HEK293 (cell line): ENCODE measurements around the gene MYEF2.

Experiments used
- CTCF ChIA-PET: fragments of 350-600 bp; formaldehyde crosslinking; extraction: SDS; loops from one replicate; lab custom pipeline; 2021; ENCODE audit warnings: antibody characterized with exemption; lab: Yijun Ruan, JAX
- POLR2A ChIA-PET: fragments of 300-600 bp; formaldehyde crosslinking; extraction: SDS; loops from one replicate; lab custom pipeline; 2020; ENCODE audit warnings: antibody characterized with exemption, inconsistent platforms; lab: Yijun Ruan, JAX
- H3K27ac ChIP-seq: fragments of 200-500 bp; sonication (Bioruptor generic); 2 replicates; pipeline ENCODE4 v1.5.1; 2014; ENCODE audit warnings: low read depth, low read length, control low read depth, inconsistent platforms; ENCODE audit errors: extremely low read depth
- H3K36me3 ChIP-seq, 2 experiments: fragments of 200-500 bp in 1 of 2; sonication (Bioruptor generic) in 1 of 2; 1 replicate in 1 of 2; 2 replicates in 1 of 2; pipeline ENCODE4 v1.5.1; 2014 to 2017; ENCODE audit warnings: inconsistent platforms in 2 of 2, low read length in 2 of 2; ENCODE audit not compliant: control insufficient read depth in 2 of 2, insufficient read depth in 1 of 2
- H3K4me1 ChIP-seq: fragments of 200-500 bp; sonication (Bioruptor generic); 2 replicates; pipeline ENCODE4 v1.5.1; 2014; ENCODE audit warnings: mild to moderate bottlenecking, low read length, inconsistent platforms; ENCODE audit not compliant: control insufficient read depth, insufficient read depth
- H3K4me3 ChIP-seq: 2 replicates; pipeline ENCODE4 v1.5.1; 2011; ENCODE audit warnings: low read depth, mild to moderate bottlenecking, control low read depth, low read length, moderate library complexity
- H3K9me3 ChIP-seq: fragments of 200-500 bp; sonication (Bioruptor generic); 2 replicates; pipeline ENCODE4 v1.5.1; 2014; ENCODE audit warnings: low read depth, low read length, inconsistent platforms; ENCODE audit not compliant: control insufficient read depth, insufficient read depth
- GFI1B ChIP-seq: fragments of 450-650 bp; formaldehyde crosslinking; IDR thresholded peaks from 2 replicates; pipeline ENCODE4 v1.5.1; 2016; ENCODE audit warnings: missing biosample characterization, missing genetic modification characterization
- HOXC10 ChIP-seq: sonication (generic); formaldehyde crosslinking; IDR thresholded peaks from 2 replicates; pipeline ENCODE4 v1.8.1; 2023; ENCODE audit warnings: mild to moderate bottlenecking, missing genetic modification reagents
- HOXD13 ChIP-seq: sonication (generic); formaldehyde crosslinking; IDR thresholded peaks from 2 replicates; pipeline ENCODE4 v1.8.0; 2022; ENCODE audit warnings: missing genetic modification reagents, borderline replicate concordance
- KLF10 ChIP-seq: fragments of 450-650 bp; IDR thresholded peaks from 2 replicates; pipeline ENCODE4 v1.5.1; 2018; ENCODE audit warnings: missing biosample characterization, mild to moderate bottlenecking, missing genetic modification characterization
- PATZ1 ChIP-seq: fragments of 450-650 bp; formaldehyde crosslinking; IDR thresholded peaks from 2 replicates; pipeline ENCODE4 v1.5.1; 2016; ENCODE audit warnings: missing biosample characterization, missing genetic modification characterization
- RBAK ChIP-seq: fragments of 450-650 bp; formaldehyde crosslinking; IDR thresholded peaks from 2 replicates; pipeline ENCODE4 v1.5.1; 2016; ENCODE audit warnings: missing biosample characterization, missing genetic modification characterization
- ZBTB10 ChIP-seq: fragments of 450-650 bp; formaldehyde crosslinking; IDR thresholded peaks from 2 replicates; pipeline ENCODE4 v1.5.1; 2016; ENCODE audit warnings: missing biosample characterization, missing genetic modification characterization
- ZBTB17 ChIP-seq: fragments of 450-650 bp; formaldehyde crosslinking; IDR thresholded peaks from 2 replicates; pipeline ENCODE4 v1.5.1; 2016; ENCODE audit warnings: missing biosample characterization, missing genetic modification characterization
- ZBTB49 ChIP-seq: fragments of 450-650 bp; formaldehyde crosslinking; IDR thresholded peaks from 2 replicates; pipeline ENCODE4 v1.5.1; 2016; ENCODE audit warnings: missing biosample characterization, missing genetic modification characterization, low read depth
- ZBTB8A ChIP-seq: fragments of 450-650 bp; formaldehyde crosslinking; IDR thresholded peaks from 2 replicates; pipeline ENCODE4 v1.5.1; 2016; ENCODE audit warnings: missing biosample characterization, missing genetic modification characterization
- ZNF280D ChIP-seq: fragments of 450-650 bp; formaldehyde crosslinking; IDR thresholded peaks from 2 replicates; pipeline ENCODE4 v1.5.1; 2016; ENCODE audit warnings: missing biosample characterization, missing genetic modification characterization
- ZNF311 ChIP-seq: fragments of 450-650 bp; formaldehyde crosslinking; IDR thresholded peaks from 2 replicates; pipeline ENCODE4 v1.5.1; 2017; ENCODE audit warnings: missing biosample characterization, missing genetic modification characterization, borderline replicate concordance
- ZNF529 ChIP-seq: fragments of 450-650 bp; formaldehyde crosslinking; IDR thresholded peaks from 2 replicates; pipeline ENCODE4 v1.5.1; 2017; ENCODE audit warnings: missing genetic modification characterization, missing biosample characterization; ENCODE audit not compliant: insufficient replicate concordance
- ZNF544 ChIP-seq: fragments of 450-650 bp; formaldehyde crosslinking; IDR thresholded peaks from 2 replicates; pipeline ENCODE4 v1.5.0; 2017; ENCODE audit warnings: missing biosample characterization, missing genetic modification characterization
- ZNF549 ChIP-seq: fragments of 450-650 bp; IDR thresholded peaks from 2 replicates; pipeline ENCODE4 v1.5.1; 2018; ENCODE audit warnings: missing biosample characterization, missing genetic modification characterization, mild to moderate bottlenecking, inconsistent platforms, moderate library complexity
- ZNF701 ChIP-seq: fragments of 450-650 bp; formaldehyde crosslinking; IDR thresholded peaks from 2 replicates; pipeline ENCODE4 v1.5.1; 2016; ENCODE audit warnings: missing biosample characterization, missing genetic modification characterization
- ZNF776 ChIP-seq: fragments of 450-650 bp; formaldehyde crosslinking; IDR thresholded peaks from 2 replicates; pipeline ENCODE4 v1.5.0; 2017; ENCODE audit warnings: missing biosample characterization, missing genetic modification characterization, borderline replicate concordance
- ZSCAN30 ChIP-seq: fragments of 450-650 bp; IDR thresholded peaks from 2 replicates; pipeline ENCODE4 v1.5.1; 2018; ENCODE audit warnings: missing biosample characterization, mild to moderate bottlenecking, missing genetic modification characterization, moderate library complexity
- TF ChIP-seq, protein P1 (sequence below): fragments of 450-650 bp; formaldehyde crosslinking; IDR thresholded peaks from 2 replicates; pipeline ENCODE4 v1.5.1; 2017; ENCODE audit warnings: missing biosample characterization, missing genetic modification characterization
- TF ChIP-seq, protein P2 (sequence below): fragments of 450-650 bp; formaldehyde crosslinking; conservative IDR thresholded peaks from 2 replicates; pipeline ENCODE4 v1.5.1; 2016; ENCODE audit warnings: low read depth, missing biosample characterization, missing genetic modification characterization

MYEF2 gene

DNA sequence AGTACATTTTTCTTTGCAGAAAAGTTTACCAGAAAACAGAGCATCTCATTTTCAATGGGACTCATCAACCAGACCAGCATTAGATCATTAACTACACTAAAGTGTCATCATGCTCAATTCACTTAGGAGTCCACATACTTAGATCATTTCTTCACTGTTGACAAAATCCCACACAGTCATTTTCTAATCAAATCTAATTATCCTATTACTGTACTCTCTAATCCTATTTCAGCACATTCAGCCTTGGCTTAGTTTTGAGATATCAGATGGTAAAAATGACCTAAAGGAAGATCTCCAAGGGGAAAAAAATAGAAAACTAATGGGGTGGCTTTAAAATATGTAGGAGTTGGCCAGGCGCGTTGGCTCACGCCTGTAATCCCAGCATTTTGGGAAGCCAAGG is 8.2 kb upstream of the MYEF2 start (continued):
- TF ChIP-seq ZNF776 (tag by site-specific recombination) (no peak), GFI1B (tag by site-specific recombination) (no peak), ZNF280D (tag by site-specific recombination) (no peak), ZNF529 (tag by site-specific recombination) (no peak), ZBTB8A (tag by site-specific recombination) (no peak), KLF10 (tag by site-specific recombination) (no peak), ZNF701 (tag by site-specific recombination) (no peak)

DNA sequence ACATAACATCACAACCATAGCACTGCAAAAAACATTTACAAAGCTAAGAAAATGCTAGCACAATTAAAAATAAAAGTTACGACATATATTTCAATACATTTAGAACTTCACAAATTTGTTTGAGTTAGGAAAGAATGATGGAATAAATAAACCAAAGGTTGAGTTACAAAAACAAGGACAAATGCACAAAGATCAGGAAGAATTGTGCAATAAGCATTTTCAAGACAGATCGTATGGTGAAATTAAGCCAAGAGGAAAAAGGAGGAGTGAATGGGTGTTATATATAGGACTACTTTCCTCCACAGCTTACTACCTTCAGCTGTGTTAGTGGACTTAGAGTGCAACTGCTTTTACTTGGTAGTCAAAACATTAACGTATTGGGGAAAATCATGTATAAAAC is 7.4 kb upstream of the MYEF2 start:
- H3K27ac ChIP-seq: no peak overlapping the region
- ChIA-PET CTCF (no interaction called here), POLR2A (no interaction called here)
- no peaks in the 10 kb centered on the region for H3K4me1 ChIP-seq
- H3K36me3 ChIP-seq: no peaks in the 10 kb centered on the region
- H3K4me3 ChIP-seq: no peak overlapping the region
- H3K9me3 ChIP-seq: no peaks in the 10 kb centered on the region
- TF ChIP-seq HOXC10 (CRISPR knock-in tag) (no peak), ZBTB10 (no peak), ZBTB49 (tag by site-specific recombination) (no peak), ZNF311 (tag by site-specific recombination) (no peak), ZBTB17 (tag by site-specific recombination) (no peak), HOXD13 (CRISPR knock-in tag) (no peak), ZSCAN30 (tag by site-specific recombination) (no peak), ZNF549 (tag by site-specific recombination) (no peak), ZNF544 (tag by site-specific recombination) (no peak), RBAK (tag by site-specific recombination) (no peak), PATZ1 (tag by site-specific recombination) (no peak)
- TF ChIP-seq, protein P1, sequence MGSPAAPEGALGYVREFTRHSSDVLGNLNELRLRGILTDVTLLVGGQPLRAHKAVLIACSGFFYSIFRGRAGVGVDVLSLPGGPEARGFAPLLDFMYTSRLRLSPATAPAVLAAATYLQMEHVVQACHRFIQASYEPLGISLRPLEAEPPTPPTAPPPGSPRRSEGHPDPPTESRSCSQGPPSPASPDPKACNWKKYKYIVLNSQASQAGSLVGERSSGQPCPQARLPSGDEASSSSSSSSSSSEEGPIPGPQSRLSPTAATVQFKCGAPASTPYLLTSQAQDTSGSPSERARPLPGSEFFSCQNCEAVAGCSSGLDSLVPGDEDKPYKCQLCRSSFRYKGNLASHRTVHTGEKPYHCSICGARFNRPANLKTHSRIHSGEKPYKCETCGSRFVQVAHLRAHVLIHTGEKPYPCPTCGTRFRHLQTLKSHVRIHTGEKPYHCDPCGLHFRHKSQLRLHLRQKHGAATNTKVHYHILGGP: no peak
- TF ChIP-seq, protein P2, sequence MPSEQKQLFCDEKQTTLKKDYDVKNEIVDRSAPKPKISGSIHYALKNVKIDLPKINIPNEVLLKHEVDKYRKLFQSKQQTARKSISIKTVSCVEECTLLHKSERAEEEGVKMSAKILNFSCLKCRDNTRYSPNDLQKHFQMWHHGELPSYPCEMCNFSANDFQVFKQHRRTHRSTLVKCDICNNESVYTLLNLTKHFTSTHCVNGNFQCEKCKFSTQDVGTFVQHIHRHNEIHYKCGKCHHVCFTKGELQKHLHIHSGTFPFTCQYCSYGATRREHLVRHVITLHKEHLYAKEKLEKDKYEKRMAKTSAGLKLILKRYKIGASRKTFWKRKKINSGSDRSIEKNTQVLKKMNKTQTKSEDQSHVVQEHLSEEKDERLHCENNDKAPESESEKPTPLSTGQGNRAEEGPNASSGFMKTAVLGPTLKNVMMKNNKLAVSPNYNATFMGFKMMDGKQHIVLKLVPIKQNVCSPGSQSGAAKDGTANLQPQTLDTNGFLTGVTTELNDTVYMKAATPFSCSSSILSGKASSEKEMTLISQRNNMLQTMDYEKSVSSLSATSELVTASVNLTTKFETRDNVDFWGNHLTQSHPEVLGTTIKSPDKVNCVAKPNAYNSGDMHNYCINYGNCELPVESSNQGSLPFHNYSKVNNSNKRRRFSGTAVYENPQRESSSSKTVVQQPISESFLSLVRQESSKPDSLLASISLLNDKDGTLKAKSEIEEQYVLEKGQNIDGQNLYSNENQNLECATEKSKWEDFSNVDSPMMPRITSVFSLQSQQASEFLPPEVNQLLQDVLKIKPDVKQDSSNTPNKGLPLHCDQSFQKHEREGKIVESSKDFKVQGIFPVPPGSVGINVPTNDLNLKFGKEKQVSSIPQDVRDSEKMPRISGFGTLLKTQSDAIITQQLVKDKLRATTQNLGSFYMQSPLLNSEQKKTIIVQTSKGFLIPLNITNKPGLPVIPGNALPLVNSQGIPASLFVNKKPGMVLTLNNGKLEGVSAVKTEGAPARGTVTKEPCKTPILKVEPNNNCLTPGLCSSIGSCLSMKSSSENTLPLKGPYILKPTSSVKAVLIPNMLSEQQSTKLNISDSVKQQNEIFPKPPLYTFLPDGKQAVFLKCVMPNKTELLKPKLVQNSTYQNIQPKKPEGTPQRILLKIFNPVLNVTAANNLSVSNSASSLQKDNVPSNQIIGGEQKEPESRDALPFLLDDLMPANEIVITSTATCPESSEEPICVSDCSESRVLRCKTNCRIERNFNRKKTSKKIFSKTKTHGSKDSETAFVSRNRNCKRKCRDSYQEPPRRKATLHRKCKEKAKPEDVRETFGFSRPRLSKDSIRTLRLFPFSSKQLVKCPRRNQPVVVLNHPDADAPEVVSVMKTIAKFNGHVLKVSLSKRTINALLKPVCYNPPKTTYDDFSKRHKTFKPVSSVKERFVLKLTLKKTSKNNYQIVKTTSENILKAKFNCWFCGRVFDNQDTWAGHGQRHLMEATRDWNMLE: no peak
